Caco-2 (cell line): ENCODE measurements around the gene BAAT. TPM values are rescaled to one million over a fixed set of nuclear protein-coding genes. Genes with fewer than 3 reads are reported as not detected.

ENCODE experiments used
- BruUV-seq: library from RNA; stranded (reverse); fragments of 400-500 nt; replicated peaks from 2 replicates; lab custom pipeline; 2021; lab: Mats Ljungman, UMichigan
- CTCF ChIA-PET: fragments of 300-600 bp; sonication (Branson Sonifier 250); formaldehyde crosslinking; loops from one replicate; lab custom pipeline; 2022; ENCODE audit warnings: antibody characterized with exemption; lab: Charles Lee
- POLR2A ChIA-PET: fragments of 300-600 bp; sonication (Branson Sonifier 250); formaldehyde crosslinking; loops from one replicate; lab custom pipeline; 2022; ENCODE audit warnings: antibody characterized with exemption; lab: Charles Lee
- DNase-seq, 2 experiments: peaks; one replicate each; pipeline versions ENCODE4 v3.0.0 to v3.0.0-alpha.2; 2020 to 2022
- H3K27me3 ChIP-seq: replicated peaks from 2 replicates; pipeline ENCODE4 v1.6.0; 2011; ENCODE audit warnings: low read length; ENCODE audit not compliant: control insufficient read depth, insufficient read depth
- H3K36me3 ChIP-seq: 2 replicates; pipeline ENCODE4 v1.5.1; 2011; ENCODE audit warnings: low read length; ENCODE audit not compliant: control insufficient read depth, insufficient read depth
- H3K4me1 ChIP-seq: fragments of 250-450 bp; sonication (Bioruptor Pico); 2 replicates; pipeline ENCODE4 v1.5.1; 2020; ENCODE audit warnings: mild to moderate bottlenecking
- H3K4me3 ChIP-seq: 2 replicates; pipeline ENCODE4 v1.5.1; 2011; ENCODE audit warnings: low read depth, mild to moderate bottlenecking, control low read depth, low read length
- H3K9me3 ChIP-seq: fragments of 250-450 bp; sonication (Bioruptor Pico); 2 replicates; pipeline ENCODE4 v1.5.1; 2020; ENCODE audit warnings: mild to moderate bottlenecking, moderate library complexity
- H3K27ac Mint-ChIP-seq: one replicate; pipeline ENCODE4 v1.8.0; 2022; ENCODE audit warnings: mixed read lengths; ENCODE audit not compliant: unreplicated experiment
- H3K27me3 Mint-ChIP-seq: one replicate; pipeline ENCODE4 v1.8.0; 2022; ENCODE audit warnings: mixed read lengths; ENCODE audit not compliant: insufficient read depth, unreplicated experiment
- H3K36me3 Mint-ChIP-seq: one replicate; pipeline ENCODE4 v1.8.0; 2022; ENCODE audit warnings: mild to moderate bottlenecking, mixed read lengths; ENCODE audit not compliant: insufficient read depth, unreplicated experiment
- H3K4me1 Mint-ChIP-seq: one replicate; pipeline ENCODE4 v1.8.0; 2022; ENCODE audit warnings: low read depth, mixed read lengths; ENCODE audit not compliant: unreplicated experiment
- H3K4me3 Mint-ChIP-seq: one replicate; pipeline ENCODE4 v1.8.0; 2022; ENCODE audit warnings: mild to moderate bottlenecking, moderate library complexity, mixed read lengths; ENCODE audit not compliant: unreplicated experiment
- H3K9me3 Mint-ChIP-seq: one replicate; pipeline ENCODE4 v1.8.0; 2022; ENCODE audit warnings: mixed read lengths; ENCODE audit not compliant: unreplicated experiment
- CTCF ChIP-seq, 2 experiments: fragments of 200-600 bp in 1 of 2; IDR thresholded peaks; 1 replicate in 1 of 2; 2 replicates in 1 of 2; pipeline versions ENCODE4 v1.5.1 to v1.8.0; 2011 to 2022; ENCODE audit warnings: antibody characterized with exemption in 1 of 2, control low read depth in 1 of 2, inconsistent platforms in 1 of 2, low read depth in 1 of 2, low read length in 1 of 2, mild to moderate bottlenecking in 1 of 2, moderate library complexity in 1 of 2; ENCODE audit not compliant: insufficient read depth in 1 of 2, severe bottlenecking in 1 of 2, unreplicated experiment in 1 of 2
- intact Hi-C: fragments of 100-400 bp; cut with micrococcal nuclease; formaldehyde crosslinking; loops from one replicate; pipeline ENCODE4 v1.10.0; 2022; ENCODE audit not compliant: unreplicated experiment
- total RNA-seq: library from RNA; stranded (reverse); gene quantifications from 2 replicates; pipeline ENCODE4 v1.2.3, GENCODE V29; 2022

The BAAT gene
- total RNA-seq, 1 experiment from 2014 or later: 1.1 TPM

GRCh38 chr9:101409079-101409477 lies 24.3 kb upstream of the BAAT start:
- no peak overlapping the region for H3K4me3 ChIP-seq
- no peaks in the 10 kb centered on the region for H3K4me1 ChIP-seq
- no peak for TF ChIP-seq CTCF (IDR thresholded peaks at IDR 0.05; ENCODE audit: insufficient read depth in 1 of 2, low read depth in 1 of 2, low read length in 1 of 2, severe bottlenecking in 1 of 2, unreplicated experiment in 1 of 2)
- ChIA-PET POLR2A (no interaction called here), CTCF (interaction anchor here (0.5 kb wide), 1 partner anchor 936 kb away, joined by 3 read pairs; the partner anchor contains the start of gene TMEFF1)
- peaks cover 59% of the 10 kb centered on the region for H3K9me3 Mint-ChIP-seq
- intact Hi-C loops: no loop called here
- no peaks in the 10 kb centered on the region for H3K27me3 Mint-ChIP-seq
- no peak overlapping the region for H3K27ac Mint-ChIP-seq
- H3K4me1 Mint-ChIP-seq: no peaks in the 10 kb centered on the region
- peaks cover 18% of the 10 kb centered on the region for H3K36me3 ChIP-seq
- H3K4me3 Mint-ChIP-seq: no peak overlapping the region
- no peaks in the 10 kb centered on the region for H3K27me3 ChIP-seq
- peaks cover 66% of the 10 kb centered on the region for H3K9me3 ChIP-seq
- no peak for DNase-seq
- H3K36me3 Mint-ChIP-seq: peaks cover 64% of the 10 kb centered on the region
- no TSS peak for BruUV-seq

- no peak overlapping the region for H3K4me3 Mint-ChIP-seq
- no peak overlapping the region for H3K4me3 ChIP-seq
- no peak for TF ChIP-seq CTCF (IDR thresholded peaks at IDR 0.05; ENCODE audit: insufficient read depth in 1 of 2, low read depth in 1 of 2, low read length in 1 of 2, severe bottlenecking in 1 of 2, unreplicated experiment in 1 of 2)
- no peaks in the 10 kb centered on the region for H3K27me3 Mint-ChIP-seq
- no peaks in the 10 kb centered on the region for H3K4me1 Mint-ChIP-seq
- peaks cover 66% of the 10 kb centered on the region for H3K9me3 ChIP-seq
- ChIA-PET CTCF (no interaction called here), POLR2A (no interaction called here)
- no peaks in the 10 kb centered on the region for H3K4me1 ChIP-seq
- no peak for DNase-seq
- no peak overlapping the region for H3K27ac Mint-ChIP-seq
- peaks cover 18% of the 10 kb centered on the region for H3K36me3 ChIP-seq
- H3K27me3 ChIP-seq: no peaks in the 10 kb centered on the region
- H3K36me3 Mint-ChIP-seq: peaks cover 67% of the 10 kb centered on the region
- peaks cover 59% of the 10 kb centered on the region for H3K9me3 Mint-ChIP-seq
- no TSS peak for BruUV-seq
- intact Hi-C loops: no loop called here
Observed at GRCh38 chr9:101408374-101409078, 23.7 kb upstream of the BAAT start.

GRCh38 chr9:101403516-101404285 lies 18.9 kb upstream of the BAAT start:
- H3K4me1 ChIP-seq: no peaks in the 10 kb centered on the region; the same call in 1 of the 2 replicates

More at GRCh38 chr9:101403516-101404285, 18.9 kb upstream of the BAAT start:
- Histone ChIP-seq H3K36me3 (peaks cover 17% of the 10 kb centered on the region), H3K9me3 (peaks cover 30% of the 10 kb centered on the region), H3K27me3 (no peaks in the 10 kb centered on the region), H3K4me3 (no peak overlapping the region)
- peaks cover 19% of the 10 kb centered on the region for H3K4me1 Mint-ChIP-seq
- DNase-seq: no peak
- no peak overlapping the region for H3K27ac Mint-ChIP-seq
- TF ChIP-seq CTCF (IDR thresholded peaks at IDR 0.05; ENCODE audit: insufficient read depth in 1 of 2, low read depth in 1 of 2, low read length in 1 of 2, severe bottlenecking in 1 of 2, unreplicated experiment in 1 of 2): no peak
- intact Hi-C loops: no loop called here
- peaks cover 69% of the 10 kb centered on the region for H3K9me3 Mint-ChIP-seq
- H3K36me3 Mint-ChIP-seq: peaks cover 88% of the 10 kb centered on the region
- POLR2A ChIA-PET: no interaction called here
- no TSS peak for BruUV-seq
- no peaks in the 10 kb centered on the region for H3K27me3 Mint-ChIP-seq
- CTCF ChIA-PET: no interaction called here
- H3K4me3 Mint-ChIP-seq: no peak overlapping the region
